Small intestine (tissue), 7 donors: Measurements from ENCODE around the gene PLPP6. TPM values are rescaled to one million over a fixed set of nuclear protein-coding genes. Genes with fewer than 3 reads are reported as not detected.

ENCODE experiments used
- DNase-seq, 2 donors: peaks; one replicate each; pipeline versions ENCODE4 v3.0.0 to v3.0.0-alpha.2; 2013
- FAIRE-seq: peaks from 2 replicates; lab custom pipeline; 2012; peaks lifted over from hg19 to GRCh38; lab: Jason Lieb, UNC
- H3K27ac ChIP-seq, 3 donors: one replicate each; pipeline ENCODE4 v1.5.1; 2013; ENCODE audit warnings: low read length in 2 of 3, mild to moderate bottlenecking in 2 of 3, control low read depth in 1 of 3, inconsistent platforms in 1 of 3, low read depth in 1 of 3, moderate library complexity in 1 of 3
- H3K27me3 ChIP-seq, 3 donors: one replicate each; pipeline ENCODE4 v1.6.1; 2013; ENCODE audit warnings: low read length in 3 of 3, inconsistent platforms in 1 of 3; ENCODE audit not compliant: control insufficient read depth in 3 of 3, insufficient read depth in 3 of 3
- H3K36me3 ChIP-seq, 3 donors: one replicate each; pipeline ENCODE4 v1.6.1; 2013; ENCODE audit warnings: low read length in 3 of 3, inconsistent platforms in 1 of 3, low read depth in 1 of 3, mild to moderate bottlenecking in 1 of 3, moderate library complexity in 1 of 3; ENCODE audit not compliant: control insufficient read depth in 3 of 3, insufficient read depth in 2 of 3
- H3K4me1 ChIP-seq, 3 donors: one replicate each; pipeline ENCODE4 v1.6.1; 2013; ENCODE audit warnings: low read length in 2 of 3, inconsistent platforms in 1 of 3, low read depth in 1 of 3, mild to moderate bottlenecking in 1 of 3, moderate library complexity in 1 of 3; ENCODE audit not compliant: control insufficient read depth in 3 of 3, insufficient read depth in 2 of 3
- H3K4me3 ChIP-seq, 3 donors: one replicate each; pipeline ENCODE4 v1.5.1; 2013; ENCODE audit warnings: low read length in 3 of 3, control low read depth in 1 of 3, inconsistent platforms in 1 of 3, low read depth in 1 of 3, mild to moderate bottlenecking in 1 of 3, moderate library complexity in 1 of 3
- H3K9me3 ChIP-seq, 2 donors: one replicate each; pipeline ENCODE4 v1.6.1; 2013; ENCODE audit warnings: low read depth in 1 of 2, low read length in 1 of 2; ENCODE audit not compliant: control insufficient read depth in 2 of 2, insufficient read depth in 1 of 2
- WGBS, 3 donors: extraction: QIAGEN DNeasy Blood & Tissue Kit; methylation state at CpG; one replicate each; pipeline ENCODE4 v1.1.7; 2013; 5-methylcytosine and 5-hydroxymethylcytosine counted together
- polyA plus RNA-seq, 4 donors: library from polyadenylated mRNA; stranded (reverse) in 3 of 4; unstranded in 1 of 4; fragments of 200-250 nt in 3 of 4; fragments of 120-200 nt in 1 of 4; gene quantifications; one replicate each; pipeline versions ENCODE4 v1.2.1 to v1.2.3, GENCODE V29; 2013
- donor health status: healthy with polysubstance abuse.
- donor health status: control.
- donor health status: control.
- donor health status: Bipolar disorder and iron deficiency.
- donor health status: healthy.

The PLPP6 gene
- polyA plus RNA-seq, 4 donors, result 5.1 to 21.9 (median 7.5) TPM

DNA sequence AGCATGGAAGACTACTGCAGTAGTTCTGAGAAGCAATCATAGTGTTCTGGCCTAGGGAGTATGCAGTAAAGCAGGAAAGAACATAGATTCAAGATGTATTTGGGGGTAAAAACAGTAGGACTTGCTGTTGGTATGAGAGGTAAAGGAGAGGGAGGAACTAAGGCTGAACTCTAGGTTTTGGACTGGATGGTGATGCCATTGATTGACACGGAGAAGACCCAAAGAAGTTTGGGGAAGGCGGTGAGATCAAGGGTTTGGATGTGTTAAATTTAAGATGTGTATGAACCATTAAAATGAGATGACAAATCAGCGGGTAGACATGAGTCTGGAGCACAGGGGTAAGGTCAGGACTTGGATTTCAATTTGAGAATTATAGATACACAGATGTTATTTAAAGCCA is 15.3 kb downstream of the PLPP6 start:
- 67 to 95% (median 85%) methylated on average over 3 of the region's 3 CpGs for WGBS, 3 donors
- Histone ChIP-seq H3K27me3 (no peaks in the 10 kb centered on the region), H3K4me3 (no peak overlapping the region), H3K27ac (peak overlapping the region in 1 of 3 donors; percentile 95), H3K36me3 (no peaks in the 10 kb centered on the region), H3K9me3 (no peaks in the 10 kb centered on the region), H3K4me1 (peaks cover 3 to 10% (median 5%) of the 10 kb centered on the region in 3 donors)
- no peak for FAIRE-seq
- no peak for DNase-seq

DNA sequence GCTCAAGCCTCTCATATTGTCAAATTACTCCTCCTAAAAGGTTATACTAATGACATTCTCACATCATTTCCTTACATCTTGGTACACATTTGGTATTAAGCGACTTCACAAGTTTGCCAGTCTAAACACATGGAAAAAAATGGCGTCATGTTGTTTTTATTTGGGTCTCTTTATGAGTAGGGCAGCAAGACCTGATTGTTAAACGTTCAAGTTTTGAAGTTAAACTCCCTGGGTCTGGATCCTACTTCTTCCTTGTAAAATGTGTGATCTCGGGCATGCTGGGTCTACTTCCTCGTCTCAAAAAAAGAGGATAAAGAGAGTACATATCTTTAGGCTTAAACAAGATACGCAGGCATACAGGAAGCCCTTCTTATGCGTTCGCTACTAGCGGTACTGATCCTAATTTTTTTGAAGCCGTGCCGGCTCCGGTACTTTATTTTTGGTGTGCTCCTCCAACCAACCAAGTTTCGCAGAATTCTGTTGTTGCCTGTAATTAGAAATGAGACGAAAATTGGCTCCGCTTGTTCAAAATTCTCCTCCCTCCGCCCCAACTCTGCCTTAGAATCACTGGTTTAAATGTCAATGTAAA is 16.7 kb downstream of the PLPP6 start:
- WGBS, 3 donors, result 0 to 1% (median 0%) methylated on average over 16 of the region's 16 CpGs
- FAIRE-seq, result no peak

DNA sequence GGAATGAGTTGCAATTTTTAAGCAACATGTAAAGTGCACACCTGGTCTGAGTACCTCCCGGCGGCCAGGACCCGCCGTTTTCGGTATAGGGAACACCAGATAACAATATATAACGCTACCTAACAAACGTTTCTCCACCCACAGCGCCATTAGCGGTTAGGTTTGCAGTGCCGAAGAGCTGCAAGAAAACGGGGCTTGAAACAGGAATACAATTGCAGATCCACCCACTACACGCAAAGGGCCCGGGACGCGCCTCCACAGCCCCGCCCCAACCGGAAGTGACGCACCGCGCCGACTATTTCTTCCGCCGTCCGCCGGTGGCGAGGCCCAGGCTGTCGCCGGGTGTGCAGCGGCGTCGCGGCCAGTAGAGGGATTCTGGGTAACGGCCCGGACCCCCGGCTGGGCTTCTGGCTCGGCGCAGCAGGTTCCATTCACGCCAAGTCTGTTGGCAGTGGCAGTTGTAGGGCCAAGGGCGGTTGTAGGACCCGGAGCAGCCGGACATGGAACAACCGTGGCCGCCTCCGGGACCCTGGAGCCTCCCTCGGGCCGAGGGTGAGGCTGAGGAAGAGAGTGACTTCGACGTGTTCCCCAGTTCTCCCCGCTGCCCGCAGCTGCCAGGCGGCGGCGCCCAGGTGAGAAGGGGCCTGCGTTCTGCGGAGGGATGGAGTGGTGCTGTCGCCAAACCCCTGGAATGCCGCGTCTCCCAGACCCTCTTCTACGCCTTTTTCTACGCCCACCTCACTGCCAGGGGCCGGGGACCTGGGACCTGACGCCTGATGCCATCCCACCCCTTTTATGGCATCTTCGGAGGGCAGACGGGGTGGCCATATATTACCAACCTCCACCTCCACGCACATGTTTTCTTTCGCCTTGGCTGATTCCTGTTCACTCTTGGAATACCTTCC is 17.4 kb downstream of the PLPP6 start, which contains the start of gene CDC37L1:
Gene CDC37L1 (plus strand): TSS at position 302 of the 905 bp plus-strand sequence. CDS start 199 bp downstream, at position 501.
- Histone ChIP-seq H3K4me1 (peaks cover 3 to 10% (median 5%) of the 10 kb centered on the region in 3 donors), H3K9me3 (no peaks in the 10 kb centered on the region), H3K27ac (peak within 1 kb of the TSS; percentile 95 to 100 (median 98)), H3K27me3 (no peaks in the 10 kb centered on the region), H3K4me3 (peak within 1 kb of the TSS; percentile 82 to 88 (median 84)), H3K36me3 (no peaks in the 10 kb centered on the region)
- FAIRE-seq (no peak), DNase-seq (peak; percentile 96 to 99)
- WGBS, 3 donors, result 0 to 1% (median 0%) methylated on average over 64 to 66 of the region's 66 CpGs

More for the DNA sequence above, 16.7 kb downstream of the PLPP6 start:
- peak; percentile 48 to 78 for DNase-seq
- Histone ChIP-seq H3K36me3 (no peaks in the 10 kb centered on the region), H3K27ac (peak overlapping the region; percentile 95 to 100 (median 98)), H3K27me3 (no peaks in the 10 kb centered on the region), H3K9me3 (no peaks in the 10 kb centered on the region), H3K4me3 (peak overlapping the region; percentile 82 to 88 (median 84)), H3K4me1 (peaks cover 3 to 10% (median 5%) of the 10 kb centered on the region in 3 donors)

DNA sequence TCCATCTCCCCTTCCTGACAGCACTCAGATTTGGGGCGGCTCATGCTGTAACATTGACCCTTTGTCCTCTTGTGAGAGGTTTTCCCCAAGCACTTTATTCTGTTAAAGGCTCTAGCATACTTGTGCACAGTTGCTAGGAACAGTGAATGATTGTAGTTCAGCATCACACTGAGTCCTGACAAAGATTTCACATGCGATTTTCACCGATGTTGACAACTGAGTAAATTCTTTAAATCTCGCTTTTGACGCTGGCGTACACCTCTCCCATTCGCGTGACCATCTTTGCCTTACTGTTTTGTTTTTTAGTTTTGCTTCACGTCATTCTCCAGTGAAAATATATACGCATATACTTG is 18.1 kb downstream of the PLPP6 start:
- H3K27ac ChIP-seq, result peak overlapping the region; percentile 95 to 100 (median 98)
- no peaks in the 10 kb centered on the region for H3K27me3 ChIP-seq
- peaks cover 0 to 4% (median 2%) of the 10 kb centered on the region in 3 donors for H3K36me3 ChIP-seq
- peak overlapping the region; percentile 82 to 88 (median 84) for H3K4me3 ChIP-seq
- peaks cover 3 to 10% (median 5%) of the 10 kb centered on the region in 3 donors for H3K4me1 ChIP-seq
- DNase-seq (peak in 1 of 2 donors; percentile 33), FAIRE-seq (no peak)
- WGBS, 3 donors, result 0 to 2% (median 2%) methylated on average over 10 of the region's 10 CpGs
- H3K9me3 ChIP-seq, result no peaks in the 10 kb centered on the region

DNA sequence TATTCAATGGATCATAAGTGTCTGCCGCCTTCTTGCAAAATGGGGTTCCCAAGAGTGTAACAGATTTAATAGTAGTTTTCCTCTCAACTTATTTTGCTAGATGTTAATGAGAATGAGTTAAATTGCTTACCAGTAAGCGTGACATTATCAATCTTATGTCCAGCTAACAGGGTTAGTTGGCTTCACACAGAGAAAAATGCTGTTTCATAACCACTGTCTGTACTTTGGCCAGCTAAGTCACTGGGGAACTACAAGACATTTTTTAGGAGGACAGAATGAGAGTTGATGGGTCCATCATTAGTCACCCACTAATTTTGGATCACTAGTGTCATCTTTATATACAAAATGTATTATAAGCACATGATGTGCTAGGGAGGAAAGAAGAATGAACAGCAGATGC is 18.7 kb downstream of the PLPP6 start:
- WGBS, 3 donors, result 17 to 46% (median 31%) methylated on average over 2 of the region's 2 CpGs
- Histone ChIP-seq H3K4me1 (peaks cover 3 to 10% (median 5%) of the 10 kb centered on the region in 3 donors), H3K27ac (peak overlapping the region in 2 of 3 donors; percentile 24 to 95), H3K9me3 (no peaks in the 10 kb centered on the region), H3K36me3 (peaks cover 1 to 4% (median 2%) of the 10 kb centered on the region in 3 donors), H3K4me3 (peak overlapping the region; percentile 82 to 88 (median 84)), H3K27me3 (no peaks in the 10 kb centered on the region)
- no peak for FAIRE-seq
- peak; percentile 57 to 58 for DNase-seq

DNA sequence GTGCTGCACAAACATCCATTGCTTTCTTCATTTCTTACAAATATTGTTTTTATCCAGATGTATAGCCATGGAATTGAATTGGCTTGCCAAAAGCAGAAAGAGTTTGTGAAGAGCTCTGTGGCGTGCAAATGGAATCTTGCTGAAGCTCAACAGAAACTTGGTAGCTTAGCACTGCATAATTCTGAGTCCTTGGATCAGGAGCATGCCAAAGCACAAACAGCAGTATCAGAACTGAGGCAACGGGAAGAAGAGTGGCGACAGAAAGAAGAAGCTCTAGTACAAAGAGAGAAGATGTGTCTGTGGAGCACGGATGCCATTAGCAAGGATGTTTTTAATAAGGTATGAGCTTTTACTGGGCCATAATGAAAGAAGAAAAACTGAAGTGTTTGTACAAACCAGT is 22.7 kb downstream of the PLPP6 start:
- FAIRE-seq, result no peak
- H3K27me3 ChIP-seq, result no peaks in the 10 kb centered on the region
- H3K4me1 ChIP-seq, result peaks cover 2 to 3% (median 2%) of the 10 kb centered on the region in 3 donors
- 79 to 93% (median 89%) methylated on average over 4 of the region's 4 CpGs for WGBS, 3 donors
- no peak for DNase-seq
- H3K36me3 ChIP-seq, result peaks cover 4 to 9% (median 7%) of the 10 kb centered on the region in 3 donors
- H3K9me3 ChIP-seq, result no peaks in the 10 kb centered on the region
- no peak overlapping the region for H3K4me3 ChIP-seq
- no peak overlapping the region for H3K27ac ChIP-seq

DNA sequence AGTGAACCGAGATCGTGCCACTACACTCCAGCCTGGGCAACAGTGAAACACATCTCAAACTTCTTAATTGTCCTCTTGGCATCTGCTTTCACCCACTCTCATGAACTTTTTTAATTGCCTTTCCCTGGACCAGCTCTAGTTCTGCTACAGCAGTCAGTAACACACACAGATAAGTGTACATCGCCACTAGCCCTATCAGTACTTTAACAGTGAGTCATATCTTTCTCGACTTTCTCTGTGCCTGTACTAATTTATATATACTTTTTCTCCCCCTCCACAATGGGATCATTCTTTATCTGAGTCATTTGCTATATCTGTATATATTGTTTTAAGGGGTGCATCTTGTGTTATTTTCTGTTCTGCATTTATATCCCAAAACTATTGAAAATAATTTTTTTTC is 24.0 kb downstream of the PLPP6 start:
- Histone ChIP-seq H3K27ac (no peak overlapping the region), H3K27me3 (no peaks in the 10 kb centered on the region), H3K9me3 (no peaks in the 10 kb centered on the region), H3K4me1 (peaks cover 0 to 3% (median 2%) of the 10 kb centered on the region in 3 donors), H3K4me3 (no peak overlapping the region), H3K36me3 (peaks cover 7 to 9% (median 9%) of the 10 kb centered on the region in 3 donors)
- DNase-seq, result no peak
- 55 to 78% (median 60%) methylated on average over 4 of the region's 4 CpGs for WGBS, 3 donors
- FAIRE-seq, result no peak

DNA sequence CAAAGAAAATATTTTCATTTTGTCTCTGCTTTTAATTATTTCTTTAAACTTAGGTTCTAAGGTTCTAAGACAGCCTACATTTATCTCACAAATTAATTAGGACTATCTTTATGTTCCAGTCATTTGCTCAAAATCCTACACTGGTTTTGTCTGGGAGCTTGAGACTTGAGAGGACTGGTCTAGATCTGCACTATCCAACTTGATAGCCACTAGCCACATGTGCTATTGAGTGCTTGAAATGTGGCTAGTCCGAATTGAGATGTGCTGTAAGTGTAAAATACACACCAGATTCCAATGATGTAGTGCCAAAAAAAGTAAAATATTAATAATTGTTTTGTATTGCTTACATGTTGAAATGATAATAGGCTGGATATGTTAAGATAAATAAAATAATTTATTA is 24.5 kb downstream of the PLPP6 start:
- no peak for DNase-seq
- Histone ChIP-seq H3K4me3 (no peak overlapping the region), H3K36me3 (peaks cover 7 to 11% (median 9%) of the 10 kb centered on the region in 3 donors), H3K9me3 (no peaks in the 10 kb centered on the region), H3K27me3 (no peaks in the 10 kb centered on the region), H3K4me1 (peaks cover 0 to 2% (median 0%) of the 10 kb centered on the region in 3 donors), H3K27ac (no peak overlapping the region)
- no peak for FAIRE-seq
- WGBS, 3 donors, result 76 to 95% (median 77%) methylated on average over 1 of the region's 1 CpG
